Heart right ventricle (tissue), 16 donors: ENCODE data around the gene LETM1. TPM values are rescaled to one million over a fixed set of nuclear protein-coding genes. Genes with fewer than 3 reads are reported as not detected.

Experiments
- ATAC-seq, 8 donors: fragments of 200-7000 bp; cut with Tn5 transposase; one replicate each; pipeline ENCODE4 v1.9.1; 2020; ENCODE audit warnings: mild to moderate bottlenecking in 8 of 8, moderate library complexity in 8 of 8, moderate number of reproducible peaks in 1 of 8
- DNase-seq, 2 donors: peaks; one replicate each; pipeline ENCODE4 v3.0.0-alpha.2; 2020
- H3K27ac ChIP-seq, 10 donors: fragments of 200-600 bp; sonication (generic) in 2 of 10; one replicate each; pipeline versions ENCODE4 v1.5.0 to v1.8.0; 2020 to 2022; ENCODE audit warnings: mild to moderate bottlenecking in 3 of 10
- H3K27me3 ChIP-seq, 7 donors: fragments of 200-600 bp; one replicate each; pipeline ENCODE4 v1.8.0; 2021 to 2022; ENCODE audit warnings: mild to moderate bottlenecking in 2 of 7
- H3K36me3 ChIP-seq, 9 donors: fragments of 200-600 bp; sonication (generic) in 1 of 9; one replicate each; pipeline versions ENCODE4 v1.5.0 to v1.8.0; 2020 to 2022; ENCODE audit warnings: mild to moderate bottlenecking in 2 of 9
- H3K4me1 ChIP-seq, 9 donors: fragments of 200-600 bp; sonication (generic) in 1 of 9; one replicate each; pipeline versions ENCODE4 v1.5.0 to v1.8.0; 2020 to 2022; ENCODE audit warnings: mild to moderate bottlenecking in 4 of 9
- H3K4me3 ChIP-seq, 10 donors: fragments of 200-600 bp; sonication (generic) in 2 of 10; one replicate each; pipeline versions ENCODE4 v1.5.0 to v1.8.0; 2020 to 2022; ENCODE audit warnings: mild to moderate bottlenecking in 7 of 10, moderate library complexity in 2 of 10
- H3K9me3 ChIP-seq, 11 donors: fragments of 200-600 bp in 10 of 11; sonication (generic) in 2 of 11; one replicate each; pipeline versions ENCODE4 v1.5.0 to v1.8.0; 2013 to 2022; ENCODE audit warnings: mild to moderate bottlenecking in 2 of 11, control low read depth in 1 of 11, moderate library complexity in 1 of 11
- WGBS, 2 donors: extraction: QIAGEN DNeasy Blood & Tissue Kit; methylation state at CpG; one replicate each; pipeline ENCODE4 v1.1.7; 2013; ENCODE audit warnings: inconsistent platforms in 1 of 2; 5-methylcytosine and 5-hydroxymethylcytosine counted together
- intact Hi-C, 10 donors: fragments of 100-400 bp; cut with DNase I; formaldehyde crosslinking; loops; one replicate each; pipeline versions ENCODE4 v1.11.1 to v1.14.2; 2022
- polyA plus RNA-seq, 2 donors: library from polyadenylated mRNA; stranded (reverse); fragments of 200-250 nt; gene quantifications; one replicate each; pipeline ENCODE4 v1.2.3, GENCODE V29; 2013
- total RNA-seq, 10 donors: library from RNA; stranded (reverse); fragmentation: NEBNext Ultra II Directional in 3 of 10; extraction: Animal tissue kit (Norgen Biotek cat#: 25700) in 3 of 10; gene quantifications; one replicate each; pipeline versions ENCODE4 v1.2.1 to v1.2.4, GENCODE V29; 2021 to 2023
- TF ChIP-seq, protein P1 (sequence below), 9 donors: fragments of 200-600 bp; sonication (generic) in 2 of 9; IDR thresholded peaks; one replicate each; pipeline versions ENCODE4 v1.5.0 to v1.8.0; 2021 to 2022; ENCODE audit warnings: antibody characterized with exemption in 9 of 9, mild to moderate bottlenecking in 5 of 9, moderate library complexity in 1 of 9
- donor health status: Arrhythmogenic right ventricular cardiomyopathy.
- donor health status: ischemic (EF 13 %, LVEDD 7.1; RV severe dilation, severe dysfunction).
- donor health status: healthy with polysubstance abuse.
- donor health status: DM: no; HTN: yes; CAD: no.
- donor health status: DM: no; HTN: no; CAD: no.
- donor health status: ischemic (EF 25% LVEDD 6.9; RV normal size, moderate dysfunction).
- donor health status: ischemic (EF 25% LVEDD 5.7; RV mildly dilated, moderate dysfunction).
- donor health status: healthy.
- donor health status: DM: yes; HTN: yes; CAD: no.
- donor health status: Ischemic cardiomyopathy.
- donor health status: ischemic (EF 35%, LVEDD 5.7; RV mildly dilated, moderate dysfunction).
- donor health status: nonischemic (EF 11% LVEDD 7.7; RV severe dilation, severe dysfunction).
- donor health status: DM: yes; HTN: yes; CAD: no.
- donor health status: PGD.
- donor health status: ischemic (EF 29% LVEDD 5.4; RV normal size, mild dysfunction).
- donor health status: nonischemic (EF 23%, LVEDD 6.1; RV moderate dilation, normal function).

Gene LETM1
- total and polyA plus RNA-seq, 12 donors = 23.4 to 53.1 (median 41.2) TPM

DNA sequence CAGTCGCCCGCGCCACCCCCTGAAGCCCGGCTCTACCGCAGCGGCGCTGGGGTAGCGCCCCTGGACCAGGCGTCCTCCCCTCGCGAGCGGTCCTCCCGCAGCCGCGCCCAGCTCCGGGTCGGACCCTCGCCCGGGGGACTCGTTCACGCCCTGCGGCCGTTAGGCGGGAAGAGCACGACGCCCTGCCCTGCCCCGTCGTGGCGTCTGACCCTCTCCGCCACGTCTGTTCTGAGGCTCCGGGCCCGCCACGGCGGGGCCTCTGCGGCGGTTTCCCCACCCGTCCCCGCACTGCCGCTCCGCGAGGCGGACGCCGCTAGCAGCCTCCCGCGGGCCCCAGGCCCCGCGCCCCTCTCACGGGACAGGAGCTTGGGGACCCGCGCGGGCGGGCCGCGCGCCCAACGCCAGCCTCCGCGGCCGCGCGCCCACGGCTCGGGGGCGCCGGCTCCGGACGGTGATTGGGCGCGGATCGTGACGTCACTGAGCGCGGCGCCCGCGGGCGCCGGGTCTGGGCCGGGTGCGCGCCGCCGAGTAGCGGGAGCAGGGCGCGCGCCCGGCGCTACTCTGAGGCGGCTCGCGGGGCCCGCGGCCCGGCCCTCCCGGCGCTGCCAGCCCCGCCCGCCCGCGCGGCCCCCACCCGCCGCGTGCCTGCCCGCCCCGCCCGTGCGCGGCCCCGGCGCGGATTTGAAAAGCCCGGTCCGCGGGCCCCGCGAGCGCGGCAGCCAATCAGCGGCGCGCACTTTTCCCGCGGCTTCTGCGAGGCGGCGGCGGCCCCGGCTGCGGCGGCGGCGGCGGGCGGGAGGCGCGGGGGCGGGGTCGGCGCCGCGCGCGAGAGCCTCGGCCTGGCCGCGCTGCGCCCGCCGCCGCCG, 14.9 kb upstream of the LETM1 start, which contains the start of gene NSD2:
TSS of gene NSD2 (plus strand) at position 816 of the 866 bp plus-strand sequence. CDS start 29,262 bp downstream, outside the sequence.
- peak; percentile 89 to 92 for DNase-seq
- Histone ChIP-seq H3K9me3 (no peaks in the 10 kb centered on the region), H3K27me3 (peaks cover 0 to 15% (median 6%) of the 10 kb centered on the region in 7 donors), H3K4me3 (peak within 1 kb of the TSS; percentile 72 to 98 (median 84)), H3K36me3 (no peaks in the 10 kb centered on the region), H3K4me1 (peaks cover 0 to 29% (median 21%) of the 10 kb centered on the region in 9 donors), H3K27ac (peak within 1 kb of the TSS; percentile 91 to 100 (median 99))
- TF ChIP-seq, protein P1, sequence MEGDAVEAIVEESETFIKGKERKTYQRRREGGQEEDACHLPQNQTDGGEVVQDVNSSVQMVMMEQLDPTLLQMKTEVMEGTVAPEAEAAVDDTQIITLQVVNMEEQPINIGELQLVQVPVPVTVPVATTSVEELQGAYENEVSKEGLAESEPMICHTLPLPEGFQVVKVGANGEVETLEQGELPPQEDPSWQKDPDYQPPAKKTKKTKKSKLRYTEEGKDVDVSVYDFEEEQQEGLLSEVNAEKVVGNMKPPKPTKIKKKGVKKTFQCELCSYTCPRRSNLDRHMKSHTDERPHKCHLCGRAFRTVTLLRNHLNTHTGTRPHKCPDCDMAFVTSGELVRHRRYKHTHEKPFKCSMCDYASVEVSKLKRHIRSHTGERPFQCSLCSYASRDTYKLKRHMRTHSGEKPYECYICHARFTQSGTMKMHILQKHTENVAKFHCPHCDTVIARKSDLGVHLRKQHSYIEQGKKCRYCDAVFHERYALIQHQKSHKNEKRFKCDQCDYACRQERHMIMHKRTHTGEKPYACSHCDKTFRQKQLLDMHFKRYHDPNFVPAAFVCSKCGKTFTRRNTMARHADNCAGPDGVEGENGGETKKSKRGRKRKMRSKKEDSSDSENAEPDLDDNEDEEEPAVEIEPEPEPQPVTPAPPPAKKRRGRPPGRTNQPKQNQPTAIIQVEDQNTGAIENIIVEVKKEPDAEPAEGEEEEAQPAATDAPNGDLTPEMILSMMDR (IDR thresholded peaks at IDR 0.05) = no peak
- intact Hi-C loops = loop anchor here in 3 of 10 donors (1.0 to 2.0 kb wide), 3 partner anchors 14 to 28 kb away; partner anchors contain the start of gene LETM1 (in 3 of the 3)
- WGBS, 2 donors = 0 to 1% methylated on average over 65 to 153 of the region's 155 CpGs
- ATAC-seq = peak; percentile 78 to 94 (median 90)

DNA sequence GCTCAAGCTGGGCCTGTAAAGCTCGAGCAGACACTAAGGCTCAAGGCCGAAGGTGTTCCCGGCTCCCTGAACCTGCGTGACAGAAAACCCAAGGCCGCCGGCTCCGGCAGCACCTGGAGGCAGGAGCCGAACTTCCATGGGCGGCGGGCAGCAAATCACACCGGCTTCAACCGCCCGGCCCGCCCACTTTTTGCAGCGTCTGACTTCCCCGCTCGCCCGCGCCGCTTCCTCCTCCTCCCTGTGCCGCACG, 14.3 kb upstream of the LETM1 start:
- Histone ChIP-seq H3K4me1 (peaks cover 0 to 29% (median 21%) of the 10 kb centered on the region in 9 donors), H3K9me3 (no peaks in the 10 kb centered on the region), H3K27me3 (peaks cover 0 to 20% (median 6%) of the 10 kb centered on the region in 7 donors), H3K4me3 (peak overlapping the region; percentile 61 to 96 (median 80)), H3K27ac (peak overlapping the region; percentile 91 to 100 (median 99)), H3K36me3 (no peaks in the 10 kb centered on the region)
- ATAC-seq = peak; percentile 78 to 89 (median 84)
- 0% methylated on average over 22 of the region's 22 CpGs for WGBS, 2 donors
- TF ChIP-seq, protein P1 (IDR thresholded peaks at IDR 0.05) = no peak
- intact Hi-C loops = loop anchor here in 3 of 10 donors (1.0 to 2.0 kb wide), 2 partner anchors 13 to 14 kb away; partner anchors contain the start of gene LETM1 (in 3 of the 3)
- DNase-seq = peak; percentile 86

DNA sequence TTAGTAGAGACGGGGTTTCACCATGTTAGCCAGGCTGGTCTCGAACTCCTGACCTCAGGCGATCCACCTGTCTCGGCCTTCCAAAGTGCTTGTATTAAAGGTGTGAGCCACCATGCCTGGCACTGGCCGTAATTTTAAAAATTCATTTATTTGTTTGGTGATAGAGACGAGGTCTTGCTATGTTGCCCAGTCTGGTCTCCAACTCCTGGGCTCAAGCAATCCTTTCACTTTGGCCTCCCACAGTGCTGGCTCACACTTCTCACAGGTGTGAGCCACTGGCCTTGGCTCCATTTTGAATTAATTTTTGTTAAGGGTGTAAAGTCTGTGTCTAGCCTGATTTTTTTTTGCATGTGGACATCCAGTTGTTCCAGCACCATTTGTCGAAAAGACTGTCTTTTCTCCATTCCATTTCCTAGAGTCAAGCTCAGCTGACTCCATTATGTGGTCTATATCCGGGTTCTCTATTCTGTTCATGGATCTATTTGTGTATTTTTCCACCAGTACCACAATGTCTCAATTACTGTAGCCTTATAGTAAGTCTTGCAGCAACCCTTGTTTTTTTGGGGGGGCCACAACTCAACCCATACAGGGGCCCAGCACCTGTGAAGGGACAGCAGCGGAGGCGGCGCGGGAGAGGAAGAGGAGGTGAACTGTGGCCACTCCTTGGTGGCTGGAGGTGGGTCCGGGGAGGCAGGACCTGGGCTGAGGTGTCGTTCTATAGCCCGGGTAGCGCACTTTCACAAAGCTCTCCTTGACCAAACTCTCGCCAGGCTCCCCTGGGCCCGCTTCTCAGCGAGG, 13.8 kb upstream of the LETM1 start:
- no peaks in the 10 kb centered on the region for H3K36me3 ChIP-seq
- H3K4me1 ChIP-seq = peaks cover 0 to 29% (median 21%) of the 10 kb centered on the region in 9 donors
- H3K27me3 ChIP-seq = peaks cover 0 to 25% (median 6%) of the 10 kb centered on the region in 7 donors
- peak overlapping the region; percentile 61 to 96 (median 80) for H3K4me3 ChIP-seq
- WGBS, 2 donors = 59 to 60% methylated on average over 19 of the region's 19 CpGs
- H3K9me3 ChIP-seq = no peaks in the 10 kb centered on the region
- peak in 3 of 8 donors; percentile 5 to 16 (median 5) for ATAC-seq
- intact Hi-C loops = loop anchor here in 3 of 10 donors (1.0 to 2.0 kb wide), 2 partner anchors 13 kb away; partner anchors contain the start of gene LETM1 (in 3 of the 3)
- DNase-seq = no peak
- TF ChIP-seq, protein P1 (IDR thresholded peaks at IDR 0.05) = no peak
- peak overlapping the region; percentile 91 to 100 (median 99) for H3K27ac ChIP-seq

DNA sequence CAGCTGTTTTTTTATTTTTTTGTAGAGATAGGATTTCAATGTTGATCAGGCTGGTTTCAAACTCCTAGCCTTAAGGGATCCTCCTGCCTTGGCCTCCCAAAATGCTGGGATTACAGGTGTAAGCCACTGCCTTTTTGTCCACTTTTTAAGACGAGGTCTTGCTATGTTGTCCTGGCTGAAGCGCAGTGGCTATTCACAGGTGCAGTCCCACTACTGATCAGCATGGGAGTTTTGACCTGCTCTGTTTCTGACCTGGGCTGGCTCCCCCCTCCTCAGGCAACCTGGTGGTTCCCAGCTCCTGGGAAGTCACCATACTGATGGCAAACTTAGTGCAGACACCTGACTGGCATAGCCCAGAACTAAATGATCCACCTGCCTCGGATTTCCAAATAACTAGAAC, 13.0 kb upstream of the LETM1 start:
- 95 to 97% methylated on average over 3 of the region's 3 CpGs for WGBS, 2 donors
- Histone ChIP-seq H3K27me3 (peaks cover 0 to 34% (median 10%) of the 10 kb centered on the region in 7 donors), H3K36me3 (no peaks in the 10 kb centered on the region), H3K4me3 (no peak overlapping the region), H3K4me1 (peaks cover 0 to 25% (median 21%) of the 10 kb centered on the region in 9 donors), H3K9me3 (no peaks in the 10 kb centered on the region), H3K27ac (no peak overlapping the region)
- DNase-seq (no peak), ATAC-seq (no peak)
- intact Hi-C loops = no loop called here
- TF ChIP-seq, protein P1 (IDR thresholded peaks at IDR 0.05) = no peak
